ENCODE measurements around the gene MTM1.

The MTM1 gene

GRCh38 chrX:150697641-150698040, 129.2 kb downstream of the MTM1 start:
- H3K4me1 ChIP-seq (ENCODE audit: insufficient read depth, low read length, poor library complexity, severe bottlenecking): peaks cover 28% of the 10 kb centered on the region
- H3K9me3 ChIP-seq (ENCODE audit: insufficient read depth, low read depth, low read length): no peaks in the 10 kb centered on the region
- H2AFZ ChIP-seq (ENCODE audit: low read length): no peak overlapping the region
- peaks cover 11% of the 10 kb centered on the region for H4K20me1 ChIP-seq (ENCODE audit: insufficient read depth, low read length, poor library complexity, severe bottlenecking)
- peaks cover 55% of the 10 kb centered on the region for H3K79me2 ChIP-seq (ENCODE audit: insufficient read depth, low read length)
- H3K27me3 ChIP-seq (ENCODE audit: insufficient read depth, low read length, poor library complexity, severe bottlenecking): no peaks in the 10 kb centered on the region
- H3K4me3 ChIP-seq (ENCODE audit: low read length, poor library complexity, severe bottlenecking): no peak overlapping the region
- peak overlapping the region; percentile 82 for H3K4me2 ChIP-seq (ENCODE audit: low read depth, low read length, poor library complexity, severe bottlenecking)
- H3K36me3 ChIP-seq (ENCODE audit: insufficient read depth, low read length): peaks cover 5% of the 10 kb centered on the region; the same call in 1 of the 2 replicates
- no peaks in the 10 kb centered on the region for H3K9me2 ChIP-seq (replicated peaks; ENCODE audit: low read depth, low read length)
- H3F3A ChIP-seq (ENCODE audit: low read depth): no peaks in the 10 kb centered on the region; the same call in 1 of the 2 replicates
- no peak overlapping the region for H3K9ac ChIP-seq (ENCODE audit: low read depth, low read length, poor library complexity, severe bottlenecking)
- no peak for TF ChIP-seq EZH2phosphoT487 (IDR thresholded peaks at IDR 0.05; ENCODE audit: borderline replicate concordance)
- no peak for TF ChIP-seq CTCF (conservative IDR thresholded peaks at IDR 0.05; ENCODE audit: low read length)

GRCh38 chrX:150698981-150699380, 130.6 kb downstream of the MTM1 start:
- Histone ChIP-seq H4K20me1 (ENCODE audit: insufficient read depth, low read length, poor library complexity, severe bottlenecking) (peaks cover 11% of the 10 kb centered on the region), H3K9me3 (ENCODE audit: insufficient read depth, low read depth, low read length) (no peaks in the 10 kb centered on the region), H3K9ac (ENCODE audit: low read depth, low read length, poor library complexity, severe bottlenecking) (no peak overlapping the region), H3K4me1 (ENCODE audit: insufficient read depth, low read length, poor library complexity, severe bottlenecking) (peaks cover 28% of the 10 kb centered on the region), H3K36me3 (ENCODE audit: insufficient read depth, low read length) (peaks cover 5% of the 10 kb centered on the region; the same call in 1 of the 2 replicates), H3K9me2 (replicated peaks; ENCODE audit: low read depth, low read length) (no peaks in the 10 kb centered on the region), H3K79me2 (ENCODE audit: insufficient read depth, low read length) (peaks cover 55% of the 10 kb centered on the region), H3K27me3 (ENCODE audit: insufficient read depth, low read length, poor library complexity, severe bottlenecking) (no peaks in the 10 kb centered on the region), H3K4me2 (ENCODE audit: low read depth, low read length, poor library complexity, severe bottlenecking) (peak overlapping the region; percentile 48), H3F3A (ENCODE audit: low read depth) (no peaks in the 10 kb centered on the region; the same call in 1 of the 2 replicates), H3K4me3 (ENCODE audit: low read length, poor library complexity, severe bottlenecking) (no peak overlapping the region), H2AFZ (ENCODE audit: low read length) (no peak overlapping the region)
- TF ChIP-seq CTCF (conservative IDR thresholded peaks at IDR 0.05; ENCODE audit: low read length) (no peak), EZH2phosphoT487 (IDR thresholded peaks at IDR 0.05; ENCODE audit: borderline replicate concordance) (no peak)

GRCh38 chrX:150700107-150700506, 131.7 kb downstream of the MTM1 start:
- no peak overlapping the region for H3K4me2 ChIP-seq (ENCODE audit: low read depth, low read length, poor library complexity, severe bottlenecking)
- H3K9me3 ChIP-seq (ENCODE audit: insufficient read depth, low read depth, low read length): no peaks in the 10 kb centered on the region
- no peak overlapping the region for H3K4me3 ChIP-seq (ENCODE audit: low read length, poor library complexity, severe bottlenecking)
- H3F3A ChIP-seq (ENCODE audit: low read depth): no peaks in the 10 kb centered on the region
- peaks cover 5% of the 10 kb centered on the region; the same call in 1 of the 2 replicates for H3K36me3 ChIP-seq (ENCODE audit: insufficient read depth, low read length)
- TF ChIP-seq EZH2phosphoT487 (IDR thresholded peaks at IDR 0.05; ENCODE audit: borderline replicate concordance) (no peak), CTCF (conservative IDR thresholded peaks at IDR 0.05; ENCODE audit: low read length) (no peak)
- H3K4me1 ChIP-seq (ENCODE audit: insufficient read depth, low read length, poor library complexity, severe bottlenecking): peaks cover 19% of the 10 kb centered on the region
- H3K27me3 ChIP-seq (ENCODE audit: insufficient read depth, low read length, poor library complexity, severe bottlenecking): no peaks in the 10 kb centered on the region
- H3K79me2 ChIP-seq (ENCODE audit: insufficient read depth, low read length): peaks cover 45% of the 10 kb centered on the region
- H2AFZ ChIP-seq (ENCODE audit: low read length): no peak overlapping the region
- peaks cover 5% of the 10 kb centered on the region for H4K20me1 ChIP-seq (ENCODE audit: insufficient read depth, low read length, poor library complexity, severe bottlenecking)
- no peak overlapping the region for H3K9ac ChIP-seq (ENCODE audit: low read depth, low read length, poor library complexity, severe bottlenecking)
- no peaks in the 10 kb centered on the region for H3K9me2 ChIP-seq (replicated peaks; ENCODE audit: low read depth, low read length)
